Subcutaneous abdominal adipose tissue (tissue), 5 donors: ENCODE data around the gene BACE2.
"Not testable (repeated sequence)": the region's sequence is repeated elsewhere in the genome, so short reads cannot be mapped to it uniquely, and the experiment has no call there.

Experiments used
- H3K27ac ChIP-seq: one replicate; pipeline ENCODE4 v1.7.0; 2013; ENCODE audit warnings: low read depth, mild to moderate bottlenecking, inconsistent platforms, low read length, moderate library complexity
- H3K27me3 ChIP-seq, 5 donors: one replicate each; pipeline ENCODE4 v1.7.0; 2013; ENCODE audit warnings: low read length in 5 of 5, inconsistent platforms in 1 of 5; ENCODE audit not compliant: control insufficient read depth in 5 of 5, insufficient read depth in 4 of 5
- H3K36me3 ChIP-seq, 5 donors: one replicate each; pipeline ENCODE4 v1.7.0; 2013; ENCODE audit warnings: low read length in 5 of 5; ENCODE audit not compliant: control insufficient read depth in 5 of 5, insufficient read depth in 5 of 5
- H3K4me1 ChIP-seq, 5 donors: one replicate each; pipeline ENCODE4 v1.7.0; 2013; ENCODE audit warnings: low read length in 5 of 5, mild to moderate bottlenecking in 3 of 5, moderate library complexity in 1 of 5; ENCODE audit not compliant: control insufficient read depth in 5 of 5, insufficient read depth in 5 of 5
- H3K4me3 ChIP-seq, 5 donors: one replicate each; pipeline ENCODE4 v1.7.0; 2013; ENCODE audit warnings: low read length in 5 of 5, low read depth in 1 of 5
- H3K9ac ChIP-seq, 5 donors: one replicate each; pipeline ENCODE4 v1.7.0; 2013; ENCODE audit warnings: low read length in 5 of 5, mild to moderate bottlenecking in 4 of 5, moderate library complexity in 3 of 5
- H3K9me3 ChIP-seq, 5 donors: one replicate each; pipeline ENCODE4 v1.7.0; 2013; ENCODE audit warnings: low read length in 5 of 5; ENCODE audit not compliant: control insufficient read depth in 5 of 5
- donor health status: healthy.
- donor health status: healthy.
- donor health status: healthy.
- donor health status: healthy.
- donor health status: healthy.

BACE2 gene

GRCh38 chr21:41229509-41230248, 61.7 kb downstream of the BACE2 start:
- Histone ChIP-seq H3K4me3 (no peak overlapping the region), H3K27me3 (no peaks in the 10 kb centered on the region), H3K9me3 (no peaks in the 10 kb centered on the region), H3K9ac (no peak overlapping the region), H3K4me1 (no peaks in the 10 kb centered on the region), H3K36me3 (peaks cover 0 to 34% (median 24%) of the 10 kb centered on the region in 5 donors), H3K27ac (no peak overlapping the region)

- Histone ChIP-seq H3K36me3 (peaks cover 0 to 34% (median 24%) of the 10 kb centered on the region in 5 donors), H3K4me3 (no peak overlapping the region), H3K4me1 (no peaks in the 10 kb centered on the region), H3K27me3 (no peaks in the 10 kb centered on the region), H3K9ac (no peak overlapping the region), H3K27ac (no peak overlapping the region), H3K9me3 (no peaks in the 10 kb centered on the region)
These were observed 62.5 kb downstream of the BACE2 start for GRCh38 chr21:41230497-41230896.

GRCh38 chr21:41231060-41231459, 63.1 kb downstream of the BACE2 start:
- no peak overlapping the region for H3K9ac ChIP-seq
- no peaks in the 10 kb centered on the region for H3K9me3 ChIP-seq
- no peak overlapping the region for H3K27ac ChIP-seq
- H3K27me3 ChIP-seq, result no peaks in the 10 kb centered on the region
- H3K4me1 ChIP-seq, result no peaks in the 10 kb centered on the region
- no peak overlapping the region for H3K4me3 ChIP-seq
- peaks cover 0 to 34% (median 24%) of the 10 kb centered on the region in 5 donors for H3K36me3 ChIP-seq

GRCh38 chr21:41232013-41232412, 64.1 kb downstream of the BACE2 start:
- Histone ChIP-seq H3K9me3 (no peaks in the 10 kb centered on the region), H3K36me3 (peaks cover 0 to 31% (median 18%) of the 10 kb centered on the region in 5 donors), H3K4me3 (no peak overlapping the region), H3K9ac (no peak overlapping the region), H3K27ac (no peak overlapping the region), H3K4me1 (no peaks in the 10 kb centered on the region), H3K27me3 (no peaks in the 10 kb centered on the region)

GRCh38 chr21:41233916-41234315, 66.0 kb downstream of the BACE2 start:
- H3K36me3 ChIP-seq, result peaks cover 0 to 24% (median 17%) of the 10 kb centered on the region in 5 donors
- no peak overlapping the region for H3K27ac ChIP-seq

GRCh38 chr21:41234569-41234968, 66.6 kb downstream of the BACE2 start:
- no peaks in the 10 kb centered on the region for H3K4me1 ChIP-seq
- no peak overlapping the region for H3K4me3 ChIP-seq
- H3K36me3 ChIP-seq, result peaks cover 0 to 17% (median 12%) of the 10 kb centered on the region in 5 donors
- no peaks in the 10 kb centered on the region for H3K27me3 ChIP-seq
- no peaks in the 10 kb centered on the region for H3K9me3 ChIP-seq
- no peak overlapping the region for H3K27ac ChIP-seq
- no peak overlapping the region for H3K9ac ChIP-seq

More at GRCh38 chr21:41233916-41234315, 66.0 kb downstream of the BACE2 start:
- Histone ChIP-seq H3K9ac (no peak overlapping the region), H3K9me3 (no peaks in the 10 kb centered on the region), H3K27me3 (no peaks in the 10 kb centered on the region), H3K4me3 (no peak overlapping the region), H3K4me1 (no peaks in the 10 kb centered on the region)

GRCh38 chr21:41235201-41235600, 67.2 kb downstream of the BACE2 start:
- H3K27ac ChIP-seq, result no peak overlapping the region
- H3K27me3 ChIP-seq, result no peaks in the 10 kb centered on the region
- H3K4me1 ChIP-seq, result no peaks in the 10 kb centered on the region
- no peak overlapping the region for H3K9ac ChIP-seq
- H3K4me3 ChIP-seq, result no peak overlapping the region
- peaks cover 0 to 19% (median 12%) of the 10 kb centered on the region in 5 donors for H3K36me3 ChIP-seq
- no peaks in the 10 kb centered on the region for H3K9me3 ChIP-seq

- Histone ChIP-seq H3K9ac (no peak overlapping the region), H3K4me1 (no peaks in the 10 kb centered on the region), H3K36me3 (peaks cover 0 to 29% (median 16%) of the 10 kb centered on the region in 5 donors), H3K9me3 (no peaks in the 10 kb centered on the region), H3K4me3 (no peak overlapping the region), H3K27me3 (no peaks in the 10 kb centered on the region), H3K27ac (no peak overlapping the region)
These were observed 68.5 kb downstream of the BACE2 start for GRCh38 chr21:41236352-41236973.

- not testable (repeated sequence) for H3K9ac ChIP-seq, H3K27ac ChIP-seq, H3K4me3 ChIP-seq, H3K27me3 ChIP-seq, H3K9me3 ChIP-seq, H3K4me1 ChIP-seq
- peaks cover 0 to 33% (median 16%) of the 10 kb centered on the region in 5 donors for H3K36me3 ChIP-seq
These were observed 70.3 kb downstream of the BACE2 start for GRCh38 chr21:41238081-41238796.

GRCh38 chr21:41240040-41240439, 72.1 kb downstream of the BACE2 start:
- Histone ChIP-seq H3K27me3 (no peaks in the 10 kb centered on the region), H3K4me1 (no peaks in the 10 kb centered on the region), H3K9ac (no peak overlapping the region), H3K9me3 (no peaks in the 10 kb centered on the region), H3K27ac (no peak overlapping the region), H3K36me3 (peaks cover 0 to 33% (median 16%) of the 10 kb centered on the region in 5 donors), H3K4me3 (no peak overlapping the region)
